Measurements from ENCODE around the gene OTOF. TPM values are rescaled to one million over a fixed set of nuclear protein-coding genes. Genes with fewer than 3 reads are reported as not detected.

OTOF gene
- total RNA-seq, 1 experiment from 2014 or later: 0.10 TPM

DNA sequence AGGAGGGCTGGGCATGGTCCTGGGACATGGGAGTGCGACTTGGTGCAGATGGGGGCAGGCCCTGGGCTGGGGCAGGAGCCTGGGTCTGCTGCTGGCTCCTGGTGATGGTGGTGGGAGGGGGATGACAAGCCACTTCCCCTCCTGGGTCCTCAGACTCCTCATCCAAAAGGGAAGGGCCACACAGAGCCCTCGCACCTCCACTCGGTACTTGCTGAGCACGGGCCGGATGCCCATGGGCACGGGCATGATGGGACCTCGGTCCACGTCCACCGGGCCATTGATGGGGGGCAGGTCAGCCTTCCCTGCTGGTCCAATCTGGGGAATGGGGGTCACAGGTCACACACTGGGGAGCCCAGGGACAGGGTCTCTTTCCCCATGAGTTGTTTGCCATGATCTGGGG, 4.1 kb downstream of the OTOF start:
- ChIA-PET RAD21 (ENCODE audit: low non-redundant PET in 1 of 2, low total read pairs in 2 of 2, uncharacterized antibody in 2 of 2, unreplicated experiment in 2 of 2) (no interaction called here), CTCF (no interaction called here), POLR2A (no interaction called here)
- Histone ChIP-seq H3K4me3 (replicated peaks in 1 of 2; ENCODE audit: low read depth in 1 of 2, low read length in 2 of 2) (no peak overlapping the region), H4K20me1 (ENCODE audit: insufficient read depth) (no peaks in the 10 kb centered on the region), H3K9me2 (ENCODE audit: insufficient read depth) (no peaks in the 10 kb centered on the region), H3K9ac (ENCODE audit: low read length) (no peak overlapping the region), H3K36me3 (ENCODE audit: control insufficient read depth in 1 of 2, insufficient read depth in 2 of 2, low read length in 2 of 2) (no peaks in the 10 kb centered on the region), H3K9me3 (ENCODE audit: control insufficient read depth in 1 of 2, insufficient read depth in 1 of 2, low read depth in 1 of 2, low read length in 2 of 2) (no peaks in the 10 kb centered on the region), H3K27me3 (ENCODE audit: insufficient read depth, low read length) (no peaks in the 10 kb centered on the region), H3K4me1 (ENCODE audit: control insufficient read depth in 1 of 2, insufficient read depth in 2 of 2, low read length in 2 of 2) (no peaks in the 10 kb centered on the region), H2AFZ (ENCODE audit: low read depth, low read length, poor library complexity, severe bottlenecking) (no peak overlapping the region), H3K4me2 (ENCODE audit: low read length) (no peak overlapping the region), H3K79me2 (ENCODE audit: insufficient read depth, low read length) (no peaks in the 10 kb centered on the region), H3K27ac (ENCODE audit: low read depth, low read length) (no peak overlapping the region)
- ATAC-seq (no peak), DNase-seq (ENCODE audit: low read depth, low spot score) (no peak)
- no TSS peak for BruUV-seq (replicated peaks)
- intact Hi-C loops (cut with micrococcal nuclease): no loop called here
- TF ChIP-seq, protein P1, sequence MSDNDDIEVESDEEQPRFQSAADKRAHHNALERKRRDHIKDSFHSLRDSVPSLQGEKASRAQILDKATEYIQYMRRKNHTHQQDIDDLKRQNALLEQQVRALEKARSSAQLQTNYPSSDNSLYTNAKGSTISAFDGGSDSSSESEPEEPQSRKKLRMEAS (IDR thresholded peaks at IDR 0.05): no peak
- TF ChIP-seq EGR1 (IDR thresholded peaks at IDR 0.05; ENCODE audit: low read depth) (no peak), SP1 (IDR thresholded peaks at IDR 0.05; ENCODE audit: low read depth) (no peak), REST (IDR thresholded peaks at IDR 0.05; ENCODE audit: low read depth) (no peak)
- TF ChIP-seq, protein P2, sequence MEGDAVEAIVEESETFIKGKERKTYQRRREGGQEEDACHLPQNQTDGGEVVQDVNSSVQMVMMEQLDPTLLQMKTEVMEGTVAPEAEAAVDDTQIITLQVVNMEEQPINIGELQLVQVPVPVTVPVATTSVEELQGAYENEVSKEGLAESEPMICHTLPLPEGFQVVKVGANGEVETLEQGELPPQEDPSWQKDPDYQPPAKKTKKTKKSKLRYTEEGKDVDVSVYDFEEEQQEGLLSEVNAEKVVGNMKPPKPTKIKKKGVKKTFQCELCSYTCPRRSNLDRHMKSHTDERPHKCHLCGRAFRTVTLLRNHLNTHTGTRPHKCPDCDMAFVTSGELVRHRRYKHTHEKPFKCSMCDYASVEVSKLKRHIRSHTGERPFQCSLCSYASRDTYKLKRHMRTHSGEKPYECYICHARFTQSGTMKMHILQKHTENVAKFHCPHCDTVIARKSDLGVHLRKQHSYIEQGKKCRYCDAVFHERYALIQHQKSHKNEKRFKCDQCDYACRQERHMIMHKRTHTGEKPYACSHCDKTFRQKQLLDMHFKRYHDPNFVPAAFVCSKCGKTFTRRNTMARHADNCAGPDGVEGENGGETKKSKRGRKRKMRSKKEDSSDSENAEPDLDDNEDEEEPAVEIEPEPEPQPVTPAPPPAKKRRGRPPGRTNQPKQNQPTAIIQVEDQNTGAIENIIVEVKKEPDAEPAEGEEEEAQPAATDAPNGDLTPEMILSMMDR (IDR thresholded peaks at IDR 0.05 in 2 of 3, conservative IDR thresholded peaks at IDR 0.05 in 1 of 3; ENCODE audit: borderline replicate concordance in 1 of 3, insufficient read depth in 1 of 3, low read depth in 2 of 3, low read length in 2 of 3): no peak

Data from HCT116 (cell line).